Osteocyte (in vitro differentiated cells): ENCODE data around the gene ADNP. TPM values are rescaled to one million over a fixed set of nuclear protein-coding genes. Genes with fewer than 3 reads are reported as not detected.

Experiments used
- DNase-seq: peaks from one replicate; pipeline ENCODE4 v3.0.0; 2021; ENCODE audit warnings: mixed read lengths; ENCODE audit not compliant: unreplicated experiment; ENCODE audit errors: extremely low spot score
- H3K27ac Mint-ChIP-seq: one replicate; pipeline ENCODE4 v1.8.0; 2021; ENCODE audit warnings: mild to moderate bottlenecking, mixed read lengths; ENCODE audit not compliant: unreplicated experiment
- H3K27me3 Mint-ChIP-seq: one replicate; pipeline ENCODE4 v1.8.0; 2021; ENCODE audit warnings: mixed read lengths; ENCODE audit not compliant: unreplicated experiment
- H3K36me3 Mint-ChIP-seq: one replicate; pipeline ENCODE4 v1.8.0; 2021; ENCODE audit warnings: mixed read lengths; ENCODE audit not compliant: unreplicated experiment
- H3K4me1 Mint-ChIP-seq: one replicate; pipeline ENCODE4 v1.8.0; 2021; ENCODE audit warnings: mixed read lengths; ENCODE audit not compliant: unreplicated experiment
- H3K4me3 Mint-ChIP-seq: one replicate; pipeline ENCODE4 v1.8.0; 2021; ENCODE audit warnings: mild to moderate bottlenecking, moderate library complexity, mixed read lengths; ENCODE audit not compliant: unreplicated experiment
- H3K9me3 Mint-ChIP-seq: one replicate; pipeline ENCODE4 v1.8.0; 2021; ENCODE audit warnings: mixed read lengths; ENCODE audit not compliant: unreplicated experiment
- CTCF ChIP-seq: fragments of 200-600 bp; sonication (generic); IDR thresholded peaks from 2 replicates; pipeline ENCODE4 v1.5.0; 2021; ENCODE audit warnings: antibody characterized with exemption, mild to moderate bottlenecking, moderate library complexity
- total RNA-seq: library from RNA; stranded (reverse); gene quantifications from 2 replicates; pipeline ENCODE4 v1.2.1, GENCODE V29; 2021

Gene ADNP
- total RNA-seq, 1 donor from 2014 or later = 67.4 TPM

DNA sequence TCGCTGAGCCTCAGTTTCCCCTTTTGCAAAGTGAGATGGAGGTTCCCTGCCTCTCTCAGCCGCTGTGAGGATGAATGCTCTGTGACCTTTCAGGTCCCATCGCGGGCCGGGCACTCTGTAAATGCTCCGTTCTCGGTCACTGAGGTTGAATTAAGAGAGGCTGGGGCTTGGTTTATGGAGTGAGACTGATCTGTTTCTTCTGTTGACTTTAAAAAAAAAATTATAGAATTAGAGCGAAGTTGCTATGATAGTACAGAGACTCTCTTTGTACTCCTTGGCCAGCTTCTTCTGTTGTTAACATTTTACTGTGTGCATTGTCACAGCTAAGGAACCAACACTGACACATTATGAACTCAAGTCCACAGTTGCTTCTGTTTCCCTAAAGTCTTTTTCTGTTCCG, 64.4 kb downstream of the ADNP start:
- H3K4me1 Mint-ChIP-seq = peaks cover 17% of the 10 kb centered on the region
- no peaks in the 10 kb centered on the region for H3K9me3 Mint-ChIP-seq
- DNase-seq = no peak
- H3K4me3 Mint-ChIP-seq = no peak overlapping the region
- no peaks in the 10 kb centered on the region for H3K27me3 Mint-ChIP-seq
- no peaks in the 10 kb centered on the region for H3K36me3 Mint-ChIP-seq
- H3K27ac Mint-ChIP-seq = no peak overlapping the region
- no peak for TF ChIP-seq CTCF

DNA sequence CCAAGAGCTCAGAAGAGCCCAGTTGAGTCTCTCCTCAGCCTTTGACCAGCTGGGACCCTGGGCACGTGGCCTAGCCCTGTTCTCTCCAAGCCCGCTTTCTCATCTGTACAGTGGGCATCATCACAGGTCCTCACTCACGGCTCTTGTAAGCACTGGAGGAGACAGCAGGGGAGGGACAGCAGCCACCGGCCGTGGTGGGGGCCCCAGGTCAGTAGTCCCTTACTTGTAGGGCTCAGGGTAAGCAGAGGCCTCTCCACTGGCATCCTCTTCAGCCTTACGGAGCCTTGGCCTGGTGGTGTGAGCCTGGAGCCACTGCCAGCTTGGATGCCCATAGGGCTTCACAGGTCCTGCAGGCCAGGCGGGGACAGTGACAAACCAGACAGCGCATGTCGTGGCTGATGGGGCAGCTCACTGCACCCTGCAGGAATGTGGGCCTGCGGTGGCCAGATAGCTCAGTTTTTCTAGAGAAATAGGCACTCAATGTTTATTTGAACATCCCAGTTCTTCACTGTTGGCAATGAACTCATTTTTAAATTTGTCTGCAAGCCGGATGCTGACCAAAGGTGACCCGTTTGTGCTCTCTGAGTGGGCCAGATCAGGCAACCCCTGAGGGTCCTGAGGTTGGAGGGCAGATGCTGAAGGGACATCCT, 65.1 kb downstream of the ADNP start:
- Mint-ChIP-seq H3K36me3 (no peaks in the 10 kb centered on the region), H3K9me3 (no peaks in the 10 kb centered on the region)

DNA sequence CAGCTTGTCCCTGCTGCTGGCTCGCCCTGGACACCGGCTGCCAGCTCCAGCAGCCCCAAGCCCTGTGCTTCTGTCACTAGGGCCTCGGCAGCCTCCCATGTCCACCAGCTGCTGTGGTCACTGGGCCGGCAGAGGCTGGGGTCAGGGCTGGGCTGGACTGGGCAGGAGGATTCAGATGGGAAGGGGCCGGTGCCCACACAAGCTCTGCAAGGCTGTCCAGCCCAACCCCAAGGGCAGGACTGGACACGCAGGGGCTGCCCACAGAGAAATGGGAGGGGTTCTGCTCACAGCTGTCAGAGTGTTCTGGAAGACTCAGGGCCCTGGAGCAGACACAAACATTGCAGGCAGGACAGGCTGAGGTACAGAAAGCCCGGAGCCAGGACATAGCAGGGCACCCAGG, 65.6 kb downstream of the ADNP start:
- Mint-ChIP-seq H3K4me3 (no peak overlapping the region), H3K27me3 (no peaks in the 10 kb centered on the region), H3K9me3 (no peaks in the 10 kb centered on the region), H3K36me3 (no peaks in the 10 kb centered on the region), H3K4me1 (peaks cover 6% of the 10 kb centered on the region), H3K27ac (no peak overlapping the region)
- no peak for TF ChIP-seq CTCF
- DNase-seq = no peak

More for the DNA sequence above, 65.1 kb downstream of the ADNP start:
- no peak for TF ChIP-seq CTCF
- peaks cover 11% of the 10 kb centered on the region for H3K4me1 Mint-ChIP-seq
- H3K4me3 Mint-ChIP-seq = no peak overlapping the region
- no peak for DNase-seq
- H3K27me3 Mint-ChIP-seq = no peaks in the 10 kb centered on the region
- no peak overlapping the region for H3K27ac Mint-ChIP-seq

GRCh38 chr20:50865114-50865513, 66.1 kb downstream of the ADNP start:
- Mint-ChIP-seq H3K4me1 (peaks cover 2% of the 10 kb centered on the region), H3K36me3 (no peaks in the 10 kb centered on the region), H3K27ac (no peak overlapping the region), H3K9me3 (no peaks in the 10 kb centered on the region), H3K27me3 (no peaks in the 10 kb centered on the region), H3K4me3 (no peak overlapping the region)
- no peak for DNase-seq
- no peak for TF ChIP-seq CTCF

DNA sequence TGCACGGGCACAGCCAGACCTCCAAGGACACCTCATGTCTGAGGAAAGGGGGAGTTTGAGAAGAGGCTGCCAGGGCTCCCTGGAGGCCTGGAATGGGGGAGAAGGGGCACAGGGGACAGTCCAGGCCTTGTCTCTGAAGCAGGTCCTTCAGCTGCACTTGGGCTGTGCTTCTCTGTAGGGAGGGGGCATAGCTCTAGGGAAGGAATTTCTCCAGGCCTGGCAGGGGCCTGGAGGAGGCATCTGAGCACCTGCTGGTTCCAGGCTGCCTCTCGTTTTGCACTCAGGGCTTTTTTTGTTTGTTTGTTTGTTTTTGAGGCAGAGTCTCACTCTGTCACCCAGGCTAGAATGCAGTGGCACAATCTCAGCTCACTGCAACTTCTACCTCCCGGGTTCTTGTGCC, 68.7 kb downstream of the ADNP start:
- no peaks in the 10 kb centered on the region for H3K9me3 Mint-ChIP-seq
- H3K36me3 Mint-ChIP-seq = no peaks in the 10 kb centered on the region
- H3K27ac Mint-ChIP-seq = no peak overlapping the region
- no peak for DNase-seq
- no peak overlapping the region for H3K4me3 Mint-ChIP-seq
- H3K27me3 Mint-ChIP-seq = no peaks in the 10 kb centered on the region
- no peak for TF ChIP-seq CTCF
- no peaks in the 10 kb centered on the region for H3K4me1 Mint-ChIP-seq
